Eye (tissue), 1 donor: Measurements from ENCODE around the gene APPL2.
"Not testable (repeated sequence)": the region's sequence is repeated elsewhere in the genome, so short reads cannot be mapped to it uniquely, and the experiment has no call there.

ENCODE experiments used
- DNase-seq: peaks from one replicate; pipeline ENCODE4 v3.0.0-alpha.2; 2015

APPL2 gene

DNA sequence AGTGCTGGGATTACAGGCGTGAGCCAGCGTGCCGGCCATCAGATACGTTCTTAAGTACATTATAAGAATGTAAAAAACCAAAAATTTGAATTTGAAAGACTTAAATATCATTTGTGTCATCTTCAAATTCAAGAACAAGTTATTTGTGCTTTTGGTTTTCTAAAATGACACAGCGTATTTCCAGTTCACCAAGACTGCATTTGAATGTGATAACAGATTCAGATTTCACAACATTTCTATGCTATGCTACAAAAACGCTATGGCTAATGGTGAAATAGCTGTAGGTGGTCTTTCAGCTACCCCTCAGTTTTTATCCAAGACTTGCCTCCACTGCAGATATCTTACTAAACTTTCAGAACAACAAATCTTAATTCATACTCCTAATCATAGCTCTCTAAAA is 46.7 kb downstream of the APPL2 start:
- DNase-seq, result no peak

DNA sequence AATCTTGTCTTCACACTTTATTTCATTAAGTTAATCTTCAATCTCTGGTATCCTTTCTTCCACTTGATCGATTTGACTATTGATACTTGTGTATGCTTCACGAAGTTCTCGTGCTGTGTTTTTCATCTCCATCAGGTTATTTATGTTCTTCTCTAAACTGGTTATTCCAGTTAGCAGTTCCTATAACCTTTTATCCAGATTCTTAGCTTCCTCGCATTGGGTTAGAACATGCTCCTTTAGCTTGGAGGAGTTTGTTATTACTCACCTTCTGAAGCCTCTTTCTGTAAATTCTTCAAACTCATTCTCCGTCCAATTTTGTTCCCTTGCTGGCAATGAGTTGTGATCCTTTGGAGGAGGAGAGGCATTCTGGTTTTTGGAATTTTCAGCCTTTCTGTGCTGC is 52.0 kb downstream of the APPL2 start:
- not testable (repeated sequence) for DNase-seq

DNA sequence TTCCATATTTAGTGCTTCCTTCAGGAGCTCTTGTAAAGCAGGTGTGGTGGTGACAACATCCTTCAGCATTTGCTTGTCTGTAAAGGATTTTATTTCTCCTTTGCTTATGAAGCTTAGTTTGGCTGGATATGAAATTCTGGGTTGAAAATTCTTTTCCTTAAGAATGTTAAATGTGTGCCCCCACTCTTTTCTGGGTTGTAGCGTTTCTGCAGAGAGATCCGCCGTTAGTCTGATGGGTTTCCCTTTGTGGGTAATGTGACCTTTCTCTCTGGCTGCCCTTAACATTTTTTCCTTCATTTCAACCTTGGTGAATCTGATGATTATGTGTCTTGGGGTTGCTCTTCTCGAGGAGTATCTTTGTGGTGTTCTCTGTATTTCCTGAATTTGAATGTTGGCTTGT is 52.6 kb downstream of the APPL2 start:
- not testable (repeated sequence) for DNase-seq

DNA sequence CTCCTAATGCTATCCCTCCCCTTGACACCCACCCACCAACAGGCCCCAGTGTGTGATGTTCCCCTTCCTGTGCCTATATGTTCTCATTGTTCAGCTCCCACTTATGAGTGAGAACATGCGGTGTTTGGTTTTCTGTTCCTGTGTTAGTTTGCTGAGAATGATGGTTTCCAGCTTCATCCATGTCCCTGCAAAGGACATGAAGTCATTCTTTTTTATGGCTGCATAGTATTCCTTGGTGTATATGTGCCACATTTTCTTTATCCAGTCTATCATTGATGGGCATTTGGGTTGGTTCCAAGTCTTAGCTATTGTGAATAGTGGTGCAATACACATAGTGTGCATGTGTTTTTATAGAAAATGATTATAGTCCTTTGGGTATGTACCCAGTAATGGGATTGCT is 56.9 kb downstream of the APPL2 start:
- DNase-seq, result not testable (repeated sequence)

DNA sequence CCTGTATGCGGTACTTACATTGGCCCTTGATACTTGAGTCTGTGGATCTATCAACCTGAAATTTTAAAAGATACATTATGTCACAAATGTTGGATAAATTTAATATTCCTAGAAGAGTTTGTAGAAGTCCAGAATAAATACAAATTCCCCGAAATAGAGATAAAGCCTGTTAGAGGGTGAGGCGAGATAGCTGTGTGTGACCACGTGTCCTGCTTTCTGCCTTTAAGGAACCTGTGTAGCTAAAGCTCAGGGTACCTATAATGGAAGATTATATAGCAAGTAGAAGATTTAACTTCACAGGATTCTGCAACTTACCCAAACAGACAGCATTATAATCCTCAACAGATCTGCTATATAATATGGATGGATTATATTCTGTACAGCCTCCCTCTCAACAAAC is 58.8 kb downstream of the APPL2 start:
- DNase-seq, result no peak

DNA sequence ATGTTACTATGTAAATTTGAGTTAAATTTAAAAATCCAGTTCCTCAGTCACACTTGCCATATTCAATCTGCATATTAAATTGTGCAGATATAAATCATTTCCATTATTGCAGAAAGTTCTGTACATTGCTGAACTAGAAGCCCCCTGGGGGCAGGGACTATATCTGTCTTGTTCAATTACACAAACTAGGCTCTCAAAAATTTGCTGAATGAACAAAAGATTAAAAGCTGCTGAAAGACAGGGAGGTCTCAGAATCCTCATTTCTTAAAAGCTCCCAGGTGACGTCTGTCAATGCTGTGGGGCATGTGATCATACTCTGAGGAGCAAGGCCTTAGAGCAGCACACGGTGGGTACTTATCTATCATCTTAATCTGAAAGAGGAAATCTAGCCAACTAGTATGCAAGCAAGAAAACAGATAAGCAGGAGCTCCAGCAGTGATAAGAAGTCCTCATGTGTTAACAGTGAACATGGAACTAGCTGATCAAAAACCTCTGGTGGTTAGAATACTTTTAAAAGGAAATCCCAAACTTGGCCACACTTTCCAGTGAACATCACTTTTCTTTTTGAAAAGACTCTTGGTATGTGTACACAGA is 60.5 kb downstream of the APPL2 start:
- DNase-seq, result no peak

DNA sequence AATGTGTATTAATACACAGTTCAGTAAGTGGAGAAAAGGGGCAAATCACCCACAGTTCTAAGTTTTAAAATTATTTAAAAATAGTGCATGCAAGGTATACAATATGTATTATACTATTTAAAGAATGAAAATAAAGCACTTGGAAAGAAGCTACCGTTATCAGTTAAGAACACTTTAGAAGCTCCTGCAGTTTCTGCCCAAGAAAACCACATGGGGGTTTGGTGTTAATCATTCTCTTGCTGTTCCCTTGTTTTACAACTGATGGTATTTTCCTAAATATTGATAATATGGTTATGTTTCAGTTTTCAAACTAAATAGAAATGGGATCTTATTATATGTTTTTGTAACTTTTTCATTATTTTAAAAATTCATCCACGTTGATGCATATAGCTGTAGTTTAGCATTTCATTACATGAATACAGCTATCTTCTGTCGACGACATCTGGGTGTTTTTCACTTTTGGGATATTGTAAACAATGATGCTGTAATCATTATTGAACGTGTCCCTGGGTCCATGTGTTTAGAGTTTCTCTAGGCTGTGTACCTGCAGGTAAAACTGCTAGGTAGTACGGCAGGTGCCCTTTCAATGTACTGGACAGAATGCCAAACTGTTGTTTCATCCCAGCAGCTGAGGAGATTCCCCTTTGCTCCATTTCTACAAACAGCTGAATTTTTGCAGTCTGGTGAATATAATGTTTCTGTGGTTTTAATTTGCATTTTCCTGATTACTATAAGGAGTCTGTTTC is 64.1 kb downstream of the APPL2 start:
- no peak for DNase-seq

DNA sequence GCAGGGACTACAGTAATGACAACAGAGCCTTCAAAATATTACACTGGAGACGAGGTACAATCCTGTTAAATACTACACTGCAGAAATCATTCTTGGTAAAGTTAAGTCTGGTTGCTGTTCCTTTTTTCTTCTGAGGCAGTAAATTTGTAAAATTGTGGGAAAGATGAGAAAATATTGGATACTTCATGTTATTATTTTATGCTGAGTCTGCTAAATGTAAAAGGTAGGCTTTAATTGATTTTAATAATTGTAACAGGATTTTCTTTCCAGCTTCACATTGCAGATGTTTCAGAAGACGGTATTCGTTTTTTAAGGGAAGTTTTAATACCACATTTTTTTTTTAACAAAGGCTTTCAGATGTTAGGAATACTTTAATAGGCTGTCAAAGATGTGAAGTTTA is 65.8 kb downstream of the APPL2 start:
- DNase-seq, result no peak

DNA sequence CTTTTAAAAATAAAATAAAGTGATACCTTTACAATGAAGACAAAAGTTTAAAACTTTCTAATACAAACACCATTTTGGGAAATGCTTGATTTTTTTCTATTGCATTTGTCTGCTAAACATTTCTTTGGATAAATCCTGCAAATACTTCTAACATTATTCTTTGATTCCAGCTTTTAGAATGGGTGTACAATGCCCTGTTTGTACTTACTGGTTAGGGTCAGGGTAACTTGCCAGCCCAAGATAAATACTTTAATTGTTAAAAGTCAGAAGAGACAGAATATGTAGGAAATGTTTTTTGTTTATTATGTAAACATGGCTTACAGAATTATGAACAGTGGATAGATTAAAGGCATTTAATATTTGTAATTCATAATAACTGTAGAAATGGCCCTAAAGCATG is 68.0 kb downstream of the APPL2 start:
- no peak for DNase-seq

DNA sequence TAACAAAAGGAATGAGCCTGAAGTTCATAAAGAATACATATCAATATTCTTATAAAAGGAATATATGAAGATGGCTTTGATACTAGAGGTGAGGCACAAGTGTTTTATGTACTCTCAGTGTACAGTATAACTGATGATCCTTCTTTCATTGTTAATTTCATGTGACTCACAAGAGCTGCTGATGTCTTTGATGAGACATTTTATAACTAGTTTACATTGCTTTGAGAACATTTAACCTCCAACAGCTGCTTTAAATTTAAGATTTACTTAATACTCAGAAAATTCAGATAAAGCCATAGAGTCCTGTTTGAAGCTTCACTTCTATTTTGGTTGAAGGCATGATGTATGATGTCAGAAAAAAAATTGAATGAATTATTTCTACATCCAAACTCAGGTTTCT is 68.6 kb downstream of the APPL2 start:
- no peak for DNase-seq

DNA sequence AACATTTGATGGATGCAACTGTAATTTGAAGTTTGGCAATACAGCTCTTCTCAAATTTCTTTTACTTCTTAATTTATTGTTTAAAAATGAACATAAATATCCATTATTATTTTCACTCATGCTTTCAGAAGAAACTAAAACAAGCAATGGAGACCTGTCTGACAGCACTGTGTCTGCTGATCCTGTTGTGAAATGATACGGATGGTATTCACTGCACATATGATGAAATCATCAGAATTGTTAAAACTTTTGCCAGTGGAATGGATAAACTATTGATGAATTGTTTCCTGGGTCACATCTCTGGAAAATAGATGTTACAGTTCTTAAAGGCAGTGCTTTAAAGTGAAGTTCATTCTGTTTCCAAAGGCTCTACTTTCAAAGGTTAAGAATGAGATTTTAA is 69.2 kb downstream of the APPL2 start:
- DNase-seq, result no peak

DNA sequence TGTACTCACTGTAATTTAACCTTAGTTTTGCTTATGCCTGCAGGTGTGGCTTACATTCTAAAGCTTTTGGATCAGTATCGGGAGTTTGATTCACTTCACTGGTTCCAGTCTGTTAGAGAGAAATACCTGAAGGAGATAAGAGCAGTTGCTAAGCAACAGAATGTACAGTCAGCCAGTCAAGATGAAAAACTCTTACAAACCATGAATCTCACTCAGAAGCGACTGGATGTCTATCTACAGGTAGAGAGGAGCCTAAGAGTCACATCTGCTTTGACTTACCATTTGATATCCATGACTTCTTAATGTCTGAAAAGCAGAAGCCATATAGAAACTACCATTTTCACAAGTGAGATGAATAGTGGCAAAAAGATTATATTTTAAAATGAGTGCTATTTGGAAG is 71.9 kb downstream of the APPL2 start:
- DNase-seq, result no peak

DNA sequence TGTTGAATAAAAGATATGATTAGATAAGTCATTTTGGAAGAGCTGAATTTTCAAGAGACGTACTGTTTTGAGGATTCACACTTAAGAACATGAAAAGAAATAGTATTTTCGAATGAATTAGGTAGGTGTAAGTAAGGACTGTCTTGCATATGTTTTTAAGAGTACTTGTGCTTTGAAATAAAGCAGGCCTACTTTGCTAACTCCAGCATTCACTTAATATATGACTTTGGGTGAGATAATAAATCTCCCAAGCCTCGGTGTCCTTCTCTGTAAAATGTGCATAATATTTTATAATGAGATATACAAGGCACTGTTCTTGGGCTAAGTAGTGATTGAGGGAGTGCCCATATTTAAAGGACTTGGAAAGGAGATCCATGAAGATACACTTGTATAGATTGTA is 73.8 kb downstream of the APPL2 start:
- no peak for DNase-seq

DNA sequence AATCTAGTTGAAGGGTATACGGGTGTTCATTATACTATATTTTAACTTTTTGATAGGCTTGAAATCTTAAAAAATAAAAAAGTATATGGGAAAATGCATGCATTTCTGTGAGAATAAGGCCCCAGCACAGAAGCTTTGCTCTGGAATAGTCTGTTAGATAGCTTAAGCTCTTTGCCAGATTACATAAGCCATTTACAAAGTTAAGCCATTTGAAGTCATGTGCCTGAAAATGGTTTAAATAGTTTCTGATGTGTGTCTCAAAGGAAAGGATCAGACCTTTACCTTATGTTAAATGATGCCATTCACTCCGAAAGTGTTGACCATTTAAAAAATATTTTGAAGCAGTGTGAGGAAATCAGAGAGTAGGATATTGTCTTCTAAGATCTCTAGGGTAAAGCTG is 77.1 kb downstream of the APPL2 start:
- DNase-seq, result no peak

DNA sequence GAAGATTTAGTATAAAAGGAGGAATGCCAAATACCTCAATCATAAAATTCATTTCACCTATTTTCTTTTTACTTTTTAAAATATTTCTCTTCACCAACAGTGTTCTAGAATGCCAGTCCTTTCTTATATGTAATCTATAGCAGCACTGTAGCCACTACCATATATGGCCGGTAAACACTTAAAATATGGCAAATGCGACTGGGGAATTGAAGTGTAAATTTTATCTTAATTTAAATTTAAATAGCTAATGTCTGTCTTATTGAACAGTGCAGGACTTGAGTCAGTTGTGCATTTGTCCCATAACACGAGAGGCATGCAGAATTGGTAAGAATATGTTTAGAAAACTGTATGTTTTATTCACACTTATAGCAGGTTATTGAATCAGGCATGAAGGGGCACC is 78.4 kb downstream of the APPL2 start:
- no peak for DNase-seq

DNA sequence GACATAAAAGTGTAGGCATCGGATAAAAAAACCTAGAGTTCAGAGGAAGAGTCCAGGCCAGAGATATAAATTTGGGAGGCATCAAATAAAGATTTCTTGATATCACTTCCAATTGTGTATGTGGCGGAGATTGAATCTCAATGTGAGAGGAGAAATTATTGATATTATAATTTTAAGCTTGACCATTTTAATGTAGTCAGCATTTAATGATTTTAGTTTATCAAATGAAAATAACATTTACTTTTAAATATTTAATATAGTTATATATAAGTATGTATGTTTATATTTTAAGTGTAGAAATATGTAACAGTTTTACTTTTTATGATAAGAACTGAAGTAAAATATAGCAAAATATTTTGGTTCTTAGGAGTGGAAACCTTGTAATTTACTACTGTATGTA is 79.7 kb downstream of the APPL2 start:
- DNase-seq, result no peak

DNA sequence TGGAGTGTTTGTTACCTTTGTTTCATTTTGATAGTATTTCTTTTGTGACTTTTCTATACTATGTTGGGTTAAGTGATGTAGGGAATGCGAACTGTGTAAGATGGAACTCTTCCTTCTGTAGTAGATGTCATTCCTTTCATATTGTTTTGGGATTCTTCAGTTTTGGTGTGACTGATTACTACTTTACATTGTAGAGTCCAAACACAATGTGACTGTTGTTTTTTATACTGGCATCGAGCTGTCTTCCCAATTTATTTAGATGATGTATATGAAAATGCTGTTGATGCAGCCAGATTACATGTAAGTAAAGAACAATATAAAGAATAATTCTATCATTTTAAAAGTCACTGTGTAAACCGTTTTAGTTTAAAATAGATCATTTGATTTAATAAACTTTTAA is 93.7 kb downstream of the APPL2 start:
- DNase-seq, result no peak

DNA sequence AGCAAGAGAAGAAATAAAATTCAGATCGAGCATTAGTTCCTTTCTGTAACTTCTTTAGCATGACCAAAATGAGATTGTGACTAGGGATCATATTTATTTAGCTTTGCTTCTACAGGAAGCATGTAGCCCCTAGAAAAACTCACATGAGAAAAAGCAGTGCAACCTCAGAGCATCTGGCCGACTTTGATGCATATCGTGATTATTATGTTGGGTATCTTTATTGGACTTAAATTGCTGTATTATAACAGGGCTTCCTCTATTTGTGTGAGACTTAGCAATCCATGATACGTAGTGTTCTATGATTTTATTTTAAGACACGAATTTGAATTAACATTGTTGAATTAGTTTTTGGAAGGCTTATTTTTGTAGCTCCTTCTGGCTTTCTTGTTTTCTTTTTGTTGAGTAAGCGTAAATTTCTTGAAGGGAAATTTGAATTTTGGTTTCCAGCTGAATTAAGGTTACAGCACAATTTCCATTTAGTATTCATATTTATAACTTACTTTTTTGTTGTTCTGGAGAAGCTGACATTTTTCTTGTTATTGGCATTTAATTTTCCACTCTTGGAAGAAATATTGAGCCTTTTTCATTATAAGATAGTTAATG is 94.6 kb downstream of the APPL2 start:
- DNase-seq, result no peak

DNA sequence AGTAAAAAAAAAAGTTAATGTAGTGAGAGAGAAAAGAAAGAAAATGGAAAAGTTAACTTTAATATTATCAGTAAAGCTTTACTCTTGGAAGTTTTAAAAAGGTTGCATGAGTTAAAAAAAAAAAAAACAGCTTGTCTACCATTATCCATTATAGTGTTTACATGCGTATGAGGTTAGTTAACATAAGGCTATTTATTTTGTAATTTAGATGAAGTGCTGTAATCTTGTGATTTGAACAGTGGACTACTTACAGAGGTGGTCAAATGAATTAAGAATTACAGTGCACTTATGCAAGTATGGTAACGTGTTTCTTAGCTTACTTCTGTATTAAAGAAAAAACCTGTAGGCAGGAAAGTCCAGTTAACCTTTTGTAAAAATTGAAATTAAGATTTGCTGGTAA is 97.7 kb downstream of the APPL2 start:
- DNase-seq, result no peak
